HepG2 (cell line): ENCODE results near the gene SLC11A1. TPM values are rescaled to one million over a fixed set of nuclear protein-coding genes. Genes with fewer than 3 reads are reported as not detected.

Experiments used
- ATAC-seq: fragments of 200-7000 bp; cut with Tn5 transposase; 3 replicates; pipeline ENCODE4 v1.9.1; 2020; ENCODE audit warnings: mild to moderate bottlenecking, moderate library complexity
- BruUV-seq: library from RNA; stranded (reverse); fragments of 400-500 nt; replicated peaks from 2 replicates; lab custom pipeline; 2021; lab: Mats Ljungman, UMichigan
- CTCF ChIA-PET: fragments of 300-600 bp; formaldehyde crosslinking; extraction: SDS; loops from one replicate; lab custom pipeline; 2021; ENCODE audit warnings: low total read pairs, inconsistent platforms, low intra/inter-chr PET ratio; lab: Yijun Ruan, JAX
- POLR2A ChIA-PET: fragments of 350-600 bp; sonication (Branson Sonifier 250); formaldehyde crosslinking; loops from one replicate; lab custom pipeline; 2020; ENCODE audit warnings: antibody characterized with exemption, inconsistent platforms; lab: Yijun Ruan, JAX
- DNase-seq: peaks from one replicate; pipeline ENCODE4 v3.0.0-alpha.2; 2015; ENCODE audit warnings: low spot score
- FAIRE-seq: peaks from 3 replicates; lab custom pipeline; 2011; peaks lifted over from hg19 to GRCh38; lab: Jason Lieb, UNC
- H2AFZ ChIP-seq: one replicate; pipeline ENCODE4 v1.6.1; 2011; ENCODE audit warnings: low read length, inconsistent platforms
- H3K27ac ChIP-seq: fragments of 300-600 bp; 3 replicates; pipeline ENCODE4 v1.8.0; 2011; ENCODE audit warnings: mixed run types, mild to moderate bottlenecking, mixed read lengths, low read length, inconsistent platforms; ENCODE audit not compliant: insufficient read depth; ENCODE audit errors: extremely low read length
- H3K27me3 ChIP-seq, 2 experiments: fragments of 200-600 bp in 1 of 2; 2 replicates in 1 of 2; 3 replicates in 1 of 2; pipeline versions ENCODE4 v1.6.0 to v1.8.0; 2011; ENCODE audit warnings: low read length in 2 of 2, mild to moderate bottlenecking in 2 of 2, moderate library complexity in 2 of 2, inconsistent platforms in 1 of 2; ENCODE audit not compliant: insufficient read depth in 2 of 2, control insufficient read depth in 1 of 2
- H3K36me3 ChIP-seq, 2 experiments: fragments of 200-600 bp in 1 of 2; replicated peaks in 1 of 2; 2 replicates in 1 of 2; 3 replicates in 1 of 2; pipeline versions ENCODE4 v1.5.1 to v1.8.0; 2011; ENCODE audit warnings: low read length in 2 of 2, inconsistent platforms in 1 of 2; ENCODE audit not compliant: insufficient read depth in 2 of 2, control insufficient read depth in 1 of 2
- H3K4me1 ChIP-seq: 2 replicates; pipeline ENCODE4 v1.5.1; 2012; ENCODE audit warnings: low read length, inconsistent platforms; ENCODE audit not compliant: insufficient read depth
- H3K4me2 ChIP-seq: 2 replicates; pipeline ENCODE4 v1.6.0; 2011; ENCODE audit warnings: low read depth, low read length, inconsistent platforms
- H3K4me3 ChIP-seq, 3 experiments: fragments of 200-600 bp in 1 of 3; sonication (generic), shearing (Covaris generic) in 1 of 3; replicated peaks in 1 of 3; 2 replicates each; pipeline ENCODE4 v1.5.1; 2011 to 2016; ENCODE audit warnings: low read length in 3 of 3, inconsistent platforms in 2 of 3, low read depth in 2 of 3, mild to moderate bottlenecking in 2 of 3, control low read depth in 1 of 3, mixed read lengths in 1 of 3; ENCODE audit not compliant: insufficient read depth in 1 of 3
- H3K79me2 ChIP-seq: one replicate; pipeline ENCODE4 v1.6.1; 2011; ENCODE audit warnings: low read length, inconsistent platforms; ENCODE audit not compliant: insufficient read depth
- H3K9ac ChIP-seq: 2 replicates; pipeline ENCODE4 v1.6.0; 2011; ENCODE audit warnings: mild to moderate bottlenecking, low read depth, low read length, inconsistent platforms; ENCODE audit not compliant: insufficient read depth
- H3K9me3 ChIP-seq: 2 replicates; pipeline ENCODE4 v1.5.1; 2012; ENCODE audit warnings: mild to moderate bottlenecking, low read length
- H4K20me1 ChIP-seq: 2 replicates; pipeline ENCODE4 v1.6.0; 2011; ENCODE audit warnings: inconsistent platforms, mild to moderate bottlenecking, low read length, moderate library complexity; ENCODE audit not compliant: insufficient read depth
- CREB3 ChIP-seq: sonication (generic); formaldehyde crosslinking; IDR thresholded peaks from 2 replicates; pipeline ENCODE4 v1.5.0; 2020; ENCODE audit warnings: missing genetic modification reagents
- HIC2 ChIP-seq: sonication (generic); formaldehyde crosslinking; IDR thresholded peaks from 2 replicates; pipeline ENCODE4 v1.9.0; 2022; ENCODE audit warnings: low read depth, missing genetic modification reagents
- JUN ChIP-seq: sonication (generic); formaldehyde crosslinking; IDR thresholded peaks from 2 replicates; pipeline ENCODE4 v1.4.0; 2020; ENCODE audit warnings: mild to moderate bottlenecking, missing genetic modification reagents
- MED1 ChIP-seq: sonication (generic); formaldehyde crosslinking; IDR thresholded peaks from 2 replicates; pipeline ENCODE4 v1.4.0; 2020; ENCODE audit warnings: missing genetic modification reagents
- PRDM10 ChIP-seq: sonication (generic); formaldehyde crosslinking; IDR thresholded peaks from 2 replicates; pipeline ENCODE4 v1.4.0; 2020; ENCODE audit warnings: low read depth, missing genetic modification reagents
- RARG ChIP-seq: sonication (generic); formaldehyde crosslinking; IDR thresholded peaks from 2 replicates; pipeline ENCODE4 v1.4.0; 2020; ENCODE audit warnings: low read depth, mild to moderate bottlenecking, missing genetic modification reagents
- REPIN1 ChIP-seq: sonication (generic); formaldehyde crosslinking; IDR thresholded peaks from 2 replicates; pipeline ENCODE4 v1.8.0; 2022; ENCODE audit warnings: missing genetic modification reagents, low read depth, mild to moderate bottlenecking, borderline replicate concordance
- ZKSCAN5 ChIP-seq: sonication (generic); formaldehyde crosslinking; IDR thresholded peaks from 2 replicates; pipeline ENCODE4 v1.5.1; 2020; ENCODE audit warnings: mild to moderate bottlenecking, missing genetic modification reagents
- ZNF251 ChIP-seq: sonication (generic); formaldehyde crosslinking; IDR thresholded peaks from 2 replicates; pipeline ENCODE4 v1.9.0; 2021; ENCODE audit warnings: mild to moderate bottlenecking, missing genetic modification reagents
- ZNF280B ChIP-seq: sonication (generic); formaldehyde crosslinking; IDR thresholded peaks from 2 replicates; pipeline ENCODE4 v1.5.0; 2020; ENCODE audit warnings: missing genetic modification reagents, mild to moderate bottlenecking, borderline replicate concordance
- ZNF710 ChIP-seq: sonication (generic); formaldehyde crosslinking; IDR thresholded peaks from 2 replicates; pipeline ENCODE4 v1.5.0; 2020; ENCODE audit warnings: mild to moderate bottlenecking, missing genetic modification reagents, borderline replicate concordance
- ZSCAN9 ChIP-seq: IDR thresholded peaks from 2 replicates; pipeline ENCODE4 v1.6.1; 2016; ENCODE audit warnings: borderline replicate concordance
- WGBS: methylation state at CpG from one replicate; pipeline ENCODE4 v1.1.6; 2017; ENCODE audit warnings: low lambda C conversion rate; 5-methylcytosine and 5-hydroxymethylcytosine counted together
- in situ Hi-C: cut with HindIII; loops from 2 replicates; pipeline ENCODE4 v1.10.0; 2017; ENCODE audit warnings: low pct_unique_long_range_greater_than_20kb; ENCODE audit not compliant: extremely low pct_ligation_motif_present
- intact Hi-C: fragments of 100-400 bp; cut with micrococcal nuclease; formaldehyde crosslinking; loops from one replicate; pipeline ENCODE4 v1.10.0; 2022; ENCODE audit not compliant: unreplicated experiment
- polyA plus RNA-seq, 8 experiments: library from polyadenylated mRNA; depleted of rRNA in 3 of 8; stranded (reverse) in 7 of 8; unstranded in 1 of 8; fragments of >200 nt; fragmentation: Illumina TruSeq in 4 of 8; extraction: Trizol in 4 of 8; gene quantifications; 2 replicates each; pipeline versions ENCODE4 v1.2.1 to v1.2.3, GENCODE V29; 2011 to 2016; ENCODE audit warnings: low read depth in 4 of 8, missing spikeins in 1 of 8, mixed read lengths in 1 of 8; ENCODE audit not compliant: insufficient read depth in 1 of 8
- total RNA-seq, 5 experiments: library from RNA; depleted of rRNA; stranded (reverse); fragments of >200 nt; fragmentation: Illumina TruSeq; extraction: Trizol; gene quantifications; 2 replicates each; pipeline ENCODE4 v1.2.3, GENCODE V29; 2016; ENCODE audit warnings: low read depth in 1 of 5

The SLC11A1 gene
- total and polyA plus RNA-seq, 2 of the 13 experiments (the other 11 are each of a cell fraction or from before 2014, with no cell fraction given), result 0.33 to 2.3 TPM

GRCh38 chr2:218334531-218334930 lies 47.5 kb upstream of the SLC11A1 start (continued):
- TF ChIP-seq ZNF280B (CRISPR knock-in tag), result no peak
- no peak for TF ChIP-seq ZKSCAN5 (CRISPR knock-in tag)
- TF ChIP-seq ZNF710 (CRISPR knock-in tag), result no peak
- no peak for TF ChIP-seq ZSCAN9 (CRISPR knock-in tag)
- no peak for TF ChIP-seq RARG (CRISPR knock-in tag)
- TF ChIP-seq JUN, result no peak

- WGBS, result 99% methylated on average over 9 of the region's 9 CpGs
- Histone ChIP-seq H3K27me3 (no peaks in the 10 kb centered on the region), H3K4me3 (no peak overlapping the region), H3K4me1 (no peaks in the 10 kb centered on the region), H3K36me3 (peaks cover 10 to 11% of the 10 kb centered on the region in 2 experiments), H3K27ac (no peak overlapping the region), H3K4me2 (no peak overlapping the region), H3K79me2 (no peaks in the 10 kb centered on the region), H3K9ac (no peak overlapping the region), H3K9me3 (no peaks in the 10 kb centered on the region), H4K20me1 (no peaks in the 10 kb centered on the region), H2AFZ (no peak overlapping the region)
- POLR2A ChIA-PET, result interaction anchor here (3.4 kb wide), 1 partner anchor 18 kb away, joined by 10 read pairs; no protein-coding TSS in a partner anchor
- CTCF ChIA-PET, result no interaction called here
- BruUV-seq, result no TSS peak
- FAIRE-seq, result no peak
- intact Hi-C loops, result no loop called here
- in situ Hi-C loops, result no loop called here
- DNase-seq, result no peak
- ATAC-seq, result no peak
- TF ChIP-seq ZNF251 (no peak), MED1 (CRISPR knock-in tag) (no peak), PRDM10 (no peak), CREB3 (CRISPR knock-in tag) (no peak), REPIN1 (CRISPR knock-in tag) (no peak), HIC2 (CRISPR knock-in tag) (no peak)
Observed at GRCh38 chr2:218340656-218341055, 41.4 kb upstream of the SLC11A1 start.
